Hypothalamus (tissue), 51 donors: ENCODE measurements around the gene DKKL1.

Source experiments
- DNase-seq, 51 donors: peaks; one replicate each; lab custom pipeline; 2025; lab: John Stamatoyannopoulos, UW

The DKKL1 gene

DNA sequence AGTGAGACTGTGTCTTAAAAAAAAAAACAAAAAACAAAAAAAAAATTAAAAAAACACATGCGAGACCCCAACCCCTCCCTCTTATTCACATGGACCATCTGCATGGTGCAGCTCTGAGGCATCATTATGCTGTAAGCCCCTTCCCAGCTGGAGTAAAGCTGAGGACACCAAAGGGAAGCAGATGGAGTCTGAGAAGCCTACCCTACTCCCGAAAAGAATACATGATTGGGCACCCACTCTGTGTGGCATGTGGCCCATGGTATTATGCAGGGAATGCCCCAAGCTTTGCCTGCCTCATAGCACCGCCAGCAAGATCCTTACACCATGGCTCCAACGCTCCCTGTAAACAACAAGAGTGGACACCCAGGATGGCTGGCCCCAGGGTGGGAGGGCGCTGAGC lies 54.8 kb downstream of the DKKL1 start:
- no peak for DNase-seq

- DNase-seq = no peak
Observed at GRCh38 chr19:49419173-49419572, 55.5 kb downstream of the DKKL1 start.

DNA sequence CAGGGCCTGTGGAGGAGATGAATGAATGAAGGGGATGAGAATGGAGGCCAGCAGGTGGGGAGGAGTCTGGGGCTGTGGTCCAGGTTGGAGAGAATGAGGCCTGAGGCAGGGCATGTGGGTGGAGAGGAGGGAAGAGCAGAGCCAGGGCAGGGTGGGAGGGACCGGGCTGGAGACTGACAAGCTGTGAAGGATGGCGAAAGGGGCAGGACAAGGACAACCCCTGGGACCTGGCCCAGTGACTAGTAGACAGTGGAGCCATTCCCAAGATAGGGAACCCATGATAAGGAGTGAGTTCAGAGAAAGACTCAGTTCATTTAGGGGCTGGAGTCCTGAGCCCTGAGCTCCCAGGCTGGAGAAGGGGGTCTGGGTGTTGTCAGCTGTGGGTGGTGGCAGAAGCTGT lies 56.5 kb downstream of the DKKL1 start:
- DNase-seq = no peak

- DNase-seq = peak in 5 of 51 donors; percentile 3 to 10 (median 7)
Observed at GRCh38 chr19:49421039-49421877, 57.6 kb downstream of the DKKL1 start.

DNA sequence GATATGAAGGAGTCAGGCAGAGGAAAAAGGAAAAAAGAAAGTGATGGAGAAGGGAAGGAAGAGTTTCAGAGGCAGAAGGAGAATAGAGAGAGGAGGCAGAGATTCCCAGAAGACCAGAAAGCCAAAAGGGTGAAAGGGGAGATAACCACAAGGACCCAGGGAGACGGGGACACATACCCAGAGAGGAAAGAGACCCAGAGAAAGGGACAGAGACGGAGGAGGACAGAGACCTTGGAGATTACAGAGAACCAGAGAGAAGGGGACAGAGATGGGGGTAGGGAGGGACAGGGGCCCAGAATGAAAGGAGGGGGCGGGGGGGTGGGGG lies 58.2 kb downstream of the DKKL1 start:
- no peak for DNase-seq

GRCh38 chr19:49422407-49423070 lies 58.9 kb downstream of the DKKL1 start:
- peak in 3 of 51 donors; percentile 9 to 14 (median 12) for DNase-seq

- no peak for DNase-seq
Observed at GRCh38 chr19:49423071-49423984, 59.7 kb downstream of the DKKL1 start, which contains the start of gene PTH2. PTH2 (minus strand) TSS chr19:49423441; CDS start chr19:49423339, 102 bp downstream.

- DNase-seq = no peak
Observed at GRCh38 chr19:49423985-49424303, 60.3 kb downstream of the DKKL1 start.
